ENCODE data around the gene XRCC4.
"Not testable (repeated sequence)": the region's sequence is repeated elsewhere in the genome, so short reads cannot be mapped to it uniquely, and the experiment has no call there.

Gene XRCC4

GRCh38 chr5:83353774-83354173, 276.4 kb downstream of the XRCC4 start (continued):
- no peak for TF ChIP-seq ZBTB11 (tag by site-specific recombination; conservative IDR thresholded peaks at IDR 0.05; ENCODE audit: low read depth)
- TF ChIP-seq ZBTB48 (tag by site-specific recombination; IDR thresholded peaks at IDR 0.05), result no peak
- no peak for TF ChIP-seq OVOL3 (tag by site-specific recombination; IDR thresholded peaks at IDR 0.05)
- TF ChIP-seq, protein P1, sequence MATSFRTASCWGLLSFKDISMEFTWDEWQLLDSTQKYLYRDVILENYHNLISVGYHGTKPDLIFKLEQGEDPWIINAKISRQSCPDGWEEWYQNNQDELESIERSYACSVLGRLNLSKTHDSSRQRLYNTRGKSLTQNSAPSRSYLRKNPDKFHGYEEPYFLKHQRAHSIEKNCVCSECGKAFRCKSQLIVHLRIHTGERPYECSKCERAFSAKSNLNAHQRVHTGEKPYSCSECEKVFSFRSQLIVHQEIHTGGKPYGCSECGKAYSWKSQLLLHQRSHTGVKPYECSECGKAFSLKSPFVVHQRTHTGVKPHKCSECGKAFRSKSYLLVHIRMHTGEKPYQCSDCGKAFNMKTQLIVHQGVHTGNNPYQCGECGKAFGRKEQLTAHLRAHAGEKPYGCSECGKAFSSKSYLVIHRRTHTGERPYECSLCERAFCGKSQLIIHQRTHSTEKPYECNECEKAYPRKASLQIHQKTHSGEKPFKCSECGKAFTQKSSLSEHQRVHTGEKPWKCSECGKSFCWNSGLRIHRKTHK (tag by site-specific recombination; IDR thresholded peaks at IDR 0.05), result no peak
- no peak for TF ChIP-seq ZNF223 (tag by site-specific recombination; IDR thresholded peaks at IDR 0.05)
- TF ChIP-seq ZNF747 (tag by site-specific recombination; IDR thresholded peaks at IDR 0.05), result no peak
- no peak for TF ChIP-seq GLIS2 (tag by site-specific recombination; IDR thresholded peaks at IDR 0.05)
- TF ChIP-seq ZNF19 (tag by site-specific recombination; IDR thresholded peaks at IDR 0.05; ENCODE audit: low read depth), result no peak

DNA sequence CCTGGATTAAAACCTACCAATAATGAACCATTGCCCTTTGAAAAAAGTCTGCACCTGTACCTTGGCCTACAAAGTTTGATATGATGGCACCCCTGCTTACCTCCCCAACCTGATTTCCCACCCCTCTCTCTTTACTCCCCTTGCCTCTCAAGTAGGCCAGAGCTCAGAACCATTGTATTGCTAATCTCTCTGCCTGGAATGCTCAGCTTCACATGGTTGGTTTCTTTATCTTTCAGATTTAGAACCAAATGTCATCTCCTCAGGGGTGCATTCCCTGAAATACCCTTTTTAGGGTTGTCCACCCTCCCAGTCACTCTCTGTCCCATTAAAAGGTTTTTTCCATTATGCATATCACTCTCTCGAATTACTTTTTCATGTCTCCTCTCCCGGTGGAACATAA, 277.6 kb downstream of the XRCC4 start:
- Histone ChIP-seq H3K4me1 (ENCODE audit: control insufficient read depth, insufficient read depth, low read length) (no peaks in the 10 kb centered on the region), H3K36me3 (ENCODE audit: control insufficient read depth in 2 of 2, insufficient read depth in 1 of 2, low read length in 2 of 2) (no peaks in the 10 kb centered on the region), H3K9me3 (ENCODE audit: control insufficient read depth, insufficient read depth, low read depth, low read length) (no peaks in the 10 kb centered on the region), H3K4me3 (ENCODE audit: low read depth, low read length) (no peak overlapping the region), H3K27ac (ENCODE audit: extremely low read depth, low read depth, low read length) (no peak overlapping the region)
- TF ChIP-seq PRDM2 (tag by site-specific recombination; IDR thresholded peaks at IDR 0.05; ENCODE audit: borderline replicate concordance) (no peak), ZNF354C (tag by site-specific recombination; IDR thresholded peaks at IDR 0.05; ENCODE audit: borderline replicate concordance, low read depth) (no peak), ZBTB17 (tag by site-specific recombination; IDR thresholded peaks at IDR 0.05) (no peak), ZNF211 (tag by site-specific recombination; IDR thresholded peaks at IDR 0.05; ENCODE audit: low read depth) (no peak), ZNF302 (tag by site-specific recombination; IDR thresholded peaks at IDR 0.05; ENCODE audit: low read depth) (no peak), HOXA7 (CRISPR knock-in tag; IDR thresholded peaks at IDR 0.05; ENCODE audit: borderline replicate concordance) (no peak), EGR2 (tag by site-specific recombination; IDR thresholded peaks at IDR 0.05; ENCODE audit: low read depth) (no peak), KLF7 (tag by site-specific recombination; IDR thresholded peaks at IDR 0.05; ENCODE audit: borderline replicate concordance) (no peak), ZNF350 (tag by site-specific recombination; IDR thresholded peaks at IDR 0.05) (no peak), OSR2 (tag by site-specific recombination; IDR thresholded peaks at IDR 0.05) (no peak), ZNF785 (tag by site-specific recombination; IDR thresholded peaks at IDR 0.05) (no peak)
- TF ChIP-seq, protein P2, sequence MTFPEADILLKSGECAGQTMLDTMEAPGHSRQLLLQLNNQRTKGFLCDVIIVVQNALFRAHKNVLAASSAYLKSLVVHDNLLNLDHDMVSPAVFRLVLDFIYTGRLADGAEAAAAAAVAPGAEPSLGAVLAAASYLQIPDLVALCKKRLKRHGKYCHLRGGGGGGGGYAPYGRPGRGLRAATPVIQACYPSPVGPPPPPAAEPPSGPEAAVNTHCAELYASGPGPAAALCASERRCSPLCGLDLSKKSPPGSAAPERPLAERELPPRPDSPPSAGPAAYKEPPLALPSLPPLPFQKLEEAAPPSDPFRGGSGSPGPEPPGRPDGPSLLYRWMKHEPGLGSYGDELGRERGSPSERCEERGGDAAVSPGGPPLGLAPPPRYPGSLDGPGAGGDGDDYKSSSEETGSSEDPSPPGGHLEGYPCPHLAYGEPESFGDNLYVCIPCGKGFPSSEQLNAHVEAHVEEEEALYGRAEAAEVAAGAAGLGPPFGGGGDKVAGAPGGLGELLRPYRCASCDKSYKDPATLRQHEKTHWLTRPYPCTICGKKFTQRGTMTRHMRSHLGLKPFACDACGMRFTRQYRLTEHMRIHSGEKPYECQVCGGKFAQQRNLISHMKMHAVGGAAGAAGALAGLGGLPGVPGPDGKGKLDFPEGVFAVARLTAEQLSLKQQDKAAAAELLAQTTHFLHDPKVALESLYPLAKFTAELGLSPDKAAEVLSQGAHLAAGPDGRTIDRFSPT (tag by site-specific recombination; IDR thresholded peaks at IDR 0.05), result no peak
- POLR2A ChIA-PET, result no interaction called here
- CTCF ChIA-PET, result no interaction called here

DNA sequence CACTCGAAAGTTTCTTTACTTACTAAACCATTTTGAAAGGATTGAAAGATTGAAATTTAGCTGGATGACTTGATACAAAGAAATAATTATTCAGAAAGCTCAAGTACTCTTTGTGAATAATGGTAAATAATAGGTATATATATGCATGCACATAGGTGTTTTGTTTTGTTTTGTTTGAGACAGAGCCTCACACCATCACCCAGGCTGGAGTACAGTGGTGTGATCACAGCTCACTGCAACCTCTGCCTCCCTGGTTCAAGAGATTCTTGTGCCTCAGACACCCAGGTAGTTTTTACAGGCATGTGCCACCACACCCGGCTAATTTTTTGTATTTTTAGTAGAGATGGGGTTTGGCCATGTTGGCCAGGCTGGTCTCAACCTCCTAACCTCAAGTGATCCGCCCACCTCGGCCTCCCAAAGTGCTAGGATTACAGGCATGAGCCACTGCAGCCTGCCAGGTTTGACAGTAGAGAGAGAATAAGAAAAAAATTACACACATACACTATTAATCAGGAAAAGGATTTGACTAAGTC, 278.2 kb downstream of the XRCC4 start:
- POLR2A ChIA-PET; H3K4me1 ChIP-seq (ENCODE audit: control insufficient read depth, insufficient read depth, low read length): not testable (repeated sequence)

More for the DNA sequence above, 278.2 kb downstream of the XRCC4 start:
- H3K4me3 ChIP-seq (ENCODE audit: low read depth, low read length); CTCF ChIA-PET; H3K27ac ChIP-seq (ENCODE audit: extremely low read depth, low read depth, low read length); H3K36me3 ChIP-seq (ENCODE audit: control insufficient read depth in 2 of 2, insufficient read depth in 1 of 2, low read length in 2 of 2); H3K9me3 ChIP-seq (ENCODE audit: control insufficient read depth, insufficient read depth, low read depth, low read length): not testable (repeated sequence)
